ENCODE measurements around the gene UBLCP1.
"Not testable (repeated sequence)": the region's sequence is repeated elsewhere in the genome, so short reads cannot be mapped to it uniquely, and the experiment has no call there.

Gene UBLCP1

DNA sequence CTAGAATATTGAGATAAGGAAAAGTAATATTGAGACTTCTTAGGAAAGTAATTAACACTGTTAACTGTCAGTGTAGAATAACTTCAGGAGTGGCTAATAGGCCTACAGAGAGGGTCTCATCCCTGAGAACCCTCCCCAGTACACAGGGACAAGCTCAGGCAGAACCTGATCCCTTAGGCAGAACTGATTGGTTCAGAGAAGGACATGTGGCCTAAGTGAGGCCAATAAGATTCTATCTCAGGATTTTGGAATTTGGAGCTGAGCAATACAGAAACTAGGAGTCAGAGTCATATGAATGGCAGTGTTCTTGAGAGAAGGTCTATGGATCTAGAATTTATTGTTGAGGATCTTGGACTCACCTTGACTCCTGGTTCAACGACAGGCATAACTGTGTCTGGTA is 10.9 kb upstream of the UBLCP1 start:
- DNase-seq: no peak

DNA sequence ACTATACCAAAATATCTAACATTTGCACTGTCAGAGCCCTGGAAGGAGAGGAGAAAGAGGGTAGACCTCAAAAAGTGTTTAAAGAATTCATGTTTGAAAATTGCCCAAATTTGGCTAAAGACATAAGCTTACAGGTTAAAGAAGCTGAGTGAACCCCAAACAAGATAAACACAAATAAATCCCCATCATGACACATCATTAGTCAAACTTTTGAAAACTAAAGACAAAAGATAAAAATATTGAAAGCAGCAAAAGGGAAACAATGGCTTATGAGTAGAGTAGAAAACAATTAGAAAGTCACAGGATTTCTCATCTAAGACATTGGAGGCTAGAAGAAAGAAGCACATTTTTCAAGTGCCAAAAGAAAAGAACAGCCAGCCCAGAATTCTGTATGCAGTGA is 6.1 kb upstream of the UBLCP1 start:
- no peak for DNase-seq

DNA sequence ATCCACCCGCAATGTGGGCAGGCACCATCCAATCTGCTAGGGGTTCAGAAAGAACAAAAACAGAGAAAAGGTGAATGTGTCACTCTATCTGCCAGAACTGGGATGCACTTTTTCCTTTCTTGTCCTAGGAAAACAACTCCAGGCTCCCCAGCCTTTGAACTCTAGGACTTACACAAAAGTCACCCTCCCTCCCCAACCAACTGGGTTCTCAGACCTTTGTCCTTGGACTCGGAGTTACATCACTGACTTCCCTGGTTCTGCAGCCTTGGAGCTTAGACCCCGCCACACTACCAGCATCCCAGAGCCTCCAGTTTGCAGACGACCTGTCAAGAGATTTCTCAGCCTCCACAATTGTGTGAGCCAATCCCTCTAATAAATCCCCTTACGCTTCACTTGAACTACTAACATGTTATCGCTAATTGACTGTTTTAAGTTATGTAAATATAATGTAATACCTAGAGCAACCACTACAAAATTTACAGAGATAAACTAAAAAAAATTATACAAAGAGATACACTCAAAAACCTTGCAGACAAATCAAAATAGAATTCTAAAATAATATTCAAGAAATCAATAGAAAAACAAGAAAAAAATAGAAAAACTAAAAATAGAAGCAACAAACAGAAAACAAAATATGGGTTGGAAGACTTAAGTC is 5.3 kb upstream of the UBLCP1 start:
- no peak for DNase-seq

DNA sequence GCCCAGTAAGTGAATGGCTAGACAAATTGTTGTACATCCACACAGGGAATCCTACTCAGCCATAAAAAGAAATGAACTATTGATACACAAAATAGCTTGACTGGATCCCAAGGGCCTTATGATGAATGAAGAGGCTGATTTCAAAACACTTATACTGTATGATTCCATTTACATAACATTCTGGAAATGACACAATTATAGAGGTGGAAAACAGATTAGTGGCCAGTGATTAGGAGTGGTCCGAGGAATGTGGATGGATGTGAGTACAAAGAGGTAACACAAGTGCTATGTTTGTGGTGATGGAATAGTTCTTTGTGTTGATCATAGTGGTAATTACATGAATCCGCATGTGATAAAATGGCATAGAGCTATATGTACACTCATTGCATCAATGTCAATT is 4.7 kb upstream of the UBLCP1 start:
- DNase-seq: no peak

DNA sequence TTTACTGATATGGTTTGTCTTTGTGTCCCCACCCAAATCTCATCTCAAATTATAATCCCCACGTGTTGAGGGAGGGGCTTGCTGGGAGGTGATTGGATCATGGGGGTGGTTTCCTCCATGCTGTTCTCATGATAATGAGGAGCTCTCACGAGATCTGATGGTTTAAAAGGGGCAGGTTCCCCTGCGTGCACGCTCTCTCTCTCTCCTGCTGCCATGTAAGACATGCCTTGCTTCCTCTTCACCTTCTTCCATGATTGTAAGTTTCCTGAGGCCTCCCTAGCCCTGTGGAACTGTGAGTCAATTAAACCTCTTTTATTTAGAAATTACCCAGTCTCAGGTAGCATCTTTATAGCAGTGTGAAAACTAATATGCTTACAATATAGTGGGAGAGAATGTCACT is 2.9 kb upstream of the UBLCP1 start:
- DNase-seq: not testable (repeated sequence)

DNA sequence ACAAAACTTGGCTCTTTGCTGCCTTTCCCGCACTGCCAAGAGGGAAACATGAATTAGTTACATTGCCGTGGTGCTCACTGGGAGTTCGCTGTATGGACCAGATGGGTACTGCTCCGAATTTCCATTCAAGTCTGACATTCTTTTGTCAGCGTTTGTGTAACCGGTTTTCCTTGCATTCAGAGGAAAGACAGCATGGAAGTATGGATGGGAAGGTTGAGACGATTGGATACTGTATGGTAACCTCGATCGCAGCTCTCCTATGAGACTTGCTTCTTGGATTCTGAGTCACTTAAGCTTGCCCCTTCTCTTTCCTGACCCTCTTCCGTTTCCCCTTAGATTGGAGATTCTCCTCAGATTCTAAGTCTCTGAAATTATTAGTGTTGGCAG is 625 bp upstream of the UBLCP1 start:
- DNase-seq: peak in 1 of 2 donors; percentile 6

DNA sequence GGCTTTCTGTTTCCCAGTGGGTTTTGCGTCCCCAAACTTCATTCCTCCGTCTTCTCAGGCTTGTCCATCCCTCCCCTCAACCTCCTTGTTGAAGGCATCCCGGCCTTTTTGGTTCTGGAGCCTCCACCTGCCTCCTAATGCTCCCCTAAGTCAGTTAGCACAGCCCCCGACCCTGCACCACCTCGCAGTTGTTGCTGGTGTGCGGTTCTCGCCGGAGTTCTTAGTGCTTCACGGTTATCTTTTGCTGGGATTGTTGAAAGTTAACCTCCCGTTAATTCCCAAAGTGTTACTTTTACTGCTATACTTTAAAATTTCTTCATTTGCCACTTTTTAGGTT is 447 bp downstream of the UBLCP1 start:
- DNase-seq: no peak

DNA sequence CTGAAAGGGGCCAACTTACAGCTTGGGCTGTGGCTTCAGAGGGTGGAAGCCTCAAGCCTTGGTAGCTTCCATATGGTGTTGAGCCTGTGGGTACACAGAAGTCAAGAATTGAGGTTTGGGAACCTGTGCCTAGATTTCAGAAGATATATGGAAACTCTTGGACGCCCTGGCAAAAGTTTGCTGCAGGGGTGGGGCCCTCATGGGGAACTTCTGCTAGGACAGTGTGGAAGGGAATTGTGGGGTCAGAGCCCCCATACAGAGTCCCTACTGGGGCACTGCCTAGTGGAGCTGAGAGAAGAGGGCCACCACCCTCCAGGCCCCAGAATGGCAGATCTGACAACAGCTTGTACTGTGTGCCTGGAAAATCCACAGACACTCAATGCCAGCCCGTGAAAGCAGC is 3.7 kb downstream of the UBLCP1 start:
- not testable (repeated sequence) for DNase-seq

DNA sequence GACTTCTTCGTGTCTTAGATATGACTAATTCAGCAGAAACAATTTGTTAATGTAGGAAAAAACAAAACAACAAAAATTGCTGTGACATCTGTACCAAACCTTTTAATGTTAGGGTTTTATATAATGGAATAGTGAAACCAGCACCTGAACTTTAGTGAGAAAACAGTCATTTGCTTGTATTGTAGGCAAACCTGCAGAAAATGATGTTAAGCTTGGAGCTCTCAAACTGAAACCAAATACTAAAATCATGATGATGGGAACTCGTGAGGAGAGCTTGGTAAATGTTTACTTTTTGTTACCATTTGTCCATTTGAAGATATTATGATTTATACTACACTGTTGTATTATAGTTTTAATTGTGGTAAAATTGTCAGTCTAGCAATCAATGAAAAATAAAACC is 6.6 kb downstream of the UBLCP1 start:
- DNase-seq: no peak

DNA sequence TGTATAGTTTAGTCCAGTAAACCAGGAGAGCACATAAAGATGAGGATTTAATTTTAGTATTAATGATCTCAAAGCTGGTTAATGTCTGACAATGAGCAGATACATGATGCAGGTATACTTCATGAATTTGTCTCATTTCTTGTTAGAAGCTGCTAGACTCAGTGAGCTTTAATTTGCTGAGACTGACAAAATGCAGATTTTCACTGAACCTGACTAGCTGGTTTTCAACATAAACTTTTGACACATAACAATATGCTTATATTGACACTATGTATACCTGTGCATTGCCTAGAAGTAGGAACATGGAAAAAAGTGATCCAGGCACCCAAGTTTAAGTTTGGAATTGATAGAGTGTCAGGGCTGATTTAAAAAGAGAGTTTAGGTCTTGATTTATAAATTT is 10.8 kb downstream of the UBLCP1 start:
- no peak for DNase-seq

DNA sequence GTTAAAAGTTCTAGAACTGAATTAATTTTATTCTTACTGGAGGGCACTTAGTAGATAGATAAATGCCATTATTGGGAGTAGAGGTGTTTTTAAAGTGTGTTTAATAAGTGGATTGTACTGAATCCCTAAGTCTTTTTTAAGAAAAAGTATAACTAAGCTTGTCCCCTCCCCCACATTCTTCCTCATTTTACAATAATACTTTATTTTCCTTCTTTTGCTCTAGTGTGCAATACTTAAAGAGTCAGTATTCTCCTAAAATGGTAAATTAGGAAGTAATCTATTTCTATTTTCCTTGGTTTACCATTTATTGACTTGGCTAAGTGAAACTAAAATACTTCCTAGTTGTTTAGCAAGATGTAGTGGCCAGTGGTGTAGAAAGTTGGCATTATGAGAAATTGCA is 11.6 kb downstream of the UBLCP1 start:
- peak in 1 of 2 donors; percentile 46 for DNase-seq

DNA sequence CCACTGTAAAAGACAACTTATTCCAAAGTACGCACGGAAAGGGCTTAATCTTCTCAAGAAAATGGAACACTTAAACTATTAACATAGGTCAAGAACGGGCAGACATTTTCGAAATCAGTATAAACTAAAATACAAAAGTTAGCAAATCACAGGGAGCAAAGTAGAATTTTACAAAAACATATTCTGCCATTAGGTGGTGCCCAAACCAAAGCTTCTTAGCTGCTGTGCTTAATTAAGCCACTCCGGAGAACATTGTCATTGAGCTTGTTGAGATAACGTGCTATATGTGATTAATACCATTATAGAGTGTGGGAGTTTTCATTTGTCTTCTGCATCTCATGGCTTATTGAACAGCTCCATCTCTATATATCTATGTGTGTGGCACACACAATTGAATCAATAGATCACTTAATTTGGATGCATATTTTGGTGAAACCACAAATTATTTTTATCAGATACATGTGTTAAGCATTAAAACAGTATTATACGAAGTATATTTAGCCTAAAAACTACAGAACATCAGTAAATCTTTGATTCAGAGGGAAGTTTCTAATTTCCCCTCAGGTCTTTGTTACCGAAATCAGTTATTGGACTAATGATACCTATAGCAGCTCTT is 23.4 kb downstream of the UBLCP1 start:
- DNase-seq: peak; percentile 47 to 66

DNA sequence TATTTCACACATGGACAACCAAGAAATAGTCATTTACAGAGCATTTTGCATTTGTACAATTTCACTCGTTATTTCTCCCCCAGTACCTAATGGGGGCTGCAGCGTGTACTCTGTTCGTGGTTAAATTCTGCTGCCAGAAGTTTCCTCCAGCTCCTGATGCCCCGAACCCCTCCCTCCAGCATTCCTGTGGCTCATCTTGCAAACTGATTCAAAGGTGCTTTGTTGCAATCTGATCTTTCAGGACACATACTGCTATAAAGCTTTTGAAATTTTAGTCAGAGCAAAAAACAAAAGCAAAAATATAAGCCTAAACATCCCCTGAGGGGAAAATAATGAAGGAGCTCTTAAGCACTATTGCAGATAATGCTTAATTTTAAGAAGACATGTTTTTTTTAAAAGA is 27.7 kb downstream of the UBLCP1 start:
- no peak for DNase-seq

DNA sequence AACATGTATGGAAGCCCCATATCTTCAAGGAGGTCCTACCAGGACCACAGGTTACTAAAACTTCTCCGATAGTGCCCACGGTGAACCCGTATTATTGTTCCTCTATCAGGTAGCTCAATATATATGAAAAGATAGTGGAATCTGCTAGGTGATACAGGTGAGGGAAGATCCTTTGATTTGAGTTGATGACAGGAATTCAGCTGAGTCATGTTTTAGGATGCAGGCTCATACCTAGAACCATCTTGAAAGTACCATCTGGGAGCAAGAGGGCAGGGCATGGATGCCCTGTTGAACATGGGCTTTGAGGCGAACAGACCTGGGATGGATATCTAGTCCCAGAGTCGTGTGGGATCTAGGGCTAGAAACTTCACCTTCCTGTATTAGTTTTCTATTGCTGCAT is 31.8 kb downstream of the UBLCP1 start:
- DNase-seq: no peak

DNA sequence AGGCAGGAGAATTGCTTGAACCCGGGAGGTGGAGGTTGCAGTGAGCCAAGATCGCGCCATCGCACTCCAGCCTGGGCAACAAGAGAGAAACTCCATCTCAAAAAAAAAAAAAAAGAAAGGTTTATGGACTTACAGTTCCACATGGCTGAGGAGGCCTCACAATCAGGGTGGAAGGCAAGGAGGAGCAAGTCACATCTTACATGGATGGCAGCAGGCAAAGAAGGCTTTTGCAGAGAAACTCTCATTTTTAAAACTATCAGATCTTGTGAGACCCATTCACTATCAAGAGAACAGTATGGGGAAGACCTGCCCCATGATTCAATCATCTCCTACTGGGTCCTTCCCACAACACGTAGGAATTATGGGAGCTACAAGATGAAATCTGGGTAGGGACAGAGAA is 34.2 kb downstream of the UBLCP1 start:
- not testable (repeated sequence) for DNase-seq

DNA sequence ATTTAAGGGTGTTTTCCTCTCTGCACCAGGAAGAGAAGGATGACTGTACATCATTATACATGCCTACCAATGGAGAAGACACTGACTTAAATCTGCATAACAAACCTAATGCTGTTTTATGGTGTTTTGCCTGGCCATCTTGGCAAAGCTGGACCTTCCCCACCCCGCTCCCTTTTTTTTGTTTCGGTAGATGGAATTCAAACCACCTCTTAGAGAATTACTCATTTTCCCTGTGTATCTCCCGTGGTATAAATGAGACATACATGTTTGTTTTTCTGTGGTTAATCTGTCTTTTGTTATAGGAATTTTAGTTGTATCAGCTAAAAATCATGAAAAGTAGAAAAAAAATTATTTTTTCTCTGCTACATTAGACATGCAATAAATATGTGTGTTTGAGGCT is 38.4 kb downstream of the UBLCP1 start:
- no peak for DNase-seq

DNA sequence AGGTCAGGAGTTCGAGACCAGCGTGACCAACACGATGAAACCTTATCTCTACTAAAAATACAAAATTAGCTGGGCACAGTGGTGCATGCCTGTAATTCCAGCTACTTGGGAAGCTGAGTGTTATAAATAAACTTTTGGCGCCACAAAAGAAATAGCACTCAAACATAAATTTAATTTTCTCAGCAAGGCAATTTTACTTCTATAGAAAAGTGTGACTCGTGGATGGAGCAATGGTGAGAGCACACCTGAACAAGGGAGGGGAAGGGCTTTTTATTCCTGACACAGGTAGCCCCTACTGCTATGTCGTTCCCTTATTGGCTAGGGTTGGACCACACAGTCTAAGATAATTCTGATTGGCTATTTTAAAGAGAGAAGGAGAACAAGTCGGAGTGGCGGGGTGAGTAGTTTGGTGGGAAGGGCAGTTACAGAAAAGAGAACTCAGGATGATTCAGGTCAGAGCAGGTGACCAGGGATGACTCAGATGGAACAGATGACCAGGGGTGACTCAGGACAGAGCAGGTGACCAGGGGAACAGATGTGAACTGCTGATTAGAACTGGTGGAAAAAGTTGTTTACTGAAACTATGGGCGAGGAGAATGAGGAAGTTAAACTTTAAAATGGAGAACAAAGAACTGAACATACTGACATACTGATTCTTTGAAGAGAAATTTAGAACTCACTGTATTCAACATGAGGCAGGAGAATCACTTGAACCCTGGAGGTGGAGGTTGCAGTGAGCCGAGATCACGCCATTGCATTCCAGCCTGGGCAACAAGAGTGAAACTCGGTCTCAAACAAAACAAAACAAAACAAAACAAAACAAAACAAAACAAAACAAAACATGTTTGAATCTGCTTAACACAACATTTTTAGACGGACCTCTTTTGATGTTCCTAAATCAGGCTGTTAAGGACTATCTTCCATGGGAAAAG is 39.1 kb downstream of the UBLCP1 start:
- peak; percentile 49 to 74 for DNase-seq

DNA sequence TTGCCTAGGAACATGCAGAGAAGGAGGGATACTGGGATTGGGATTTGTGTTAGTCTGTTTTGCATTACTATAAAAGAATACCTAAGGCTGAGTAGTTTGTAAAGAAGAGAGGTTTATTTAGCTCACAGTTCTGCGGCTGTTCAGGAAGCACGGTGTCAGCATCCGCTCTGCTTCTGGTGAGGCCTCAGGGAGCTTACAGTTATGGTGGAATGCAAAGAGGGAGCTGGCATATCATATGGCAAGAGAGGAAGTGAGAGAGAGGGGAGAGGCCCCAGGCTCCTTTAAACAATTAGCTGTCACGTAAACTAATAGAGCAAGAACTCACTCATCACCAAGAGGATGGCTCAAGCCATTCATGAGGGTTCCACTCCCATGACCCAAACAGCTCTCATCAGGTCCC is 40.2 kb downstream of the UBLCP1 start:
- DNase-seq: no peak

DNA sequence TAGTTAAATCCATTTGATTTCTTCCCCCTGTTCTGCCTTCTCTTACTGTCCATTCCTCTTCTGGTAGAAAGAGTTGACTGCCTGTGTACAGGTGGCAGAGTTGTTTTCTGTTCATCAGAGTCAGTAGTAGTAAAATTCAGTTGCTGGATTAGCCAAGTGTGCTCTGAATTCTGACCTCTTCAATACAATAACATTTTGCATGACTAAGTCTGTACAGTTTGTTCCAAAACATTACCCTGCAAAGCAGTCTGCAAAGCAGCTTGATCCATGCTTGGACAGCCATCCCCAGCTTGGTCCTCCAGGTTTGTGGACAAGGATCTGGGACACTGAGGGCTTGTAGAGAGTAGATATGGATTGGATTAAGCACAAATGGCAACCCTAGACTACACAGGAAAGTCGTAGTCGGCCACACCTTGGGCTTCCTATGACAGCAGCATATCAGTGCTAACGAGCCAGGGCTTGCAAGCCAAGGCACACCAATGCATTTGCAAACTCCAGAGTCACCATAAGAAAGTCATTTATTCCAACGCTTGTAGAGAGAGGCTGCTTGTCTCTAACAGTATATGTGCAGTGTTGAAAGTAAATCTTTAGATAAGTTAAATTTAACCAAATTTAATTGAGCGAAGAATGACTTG is 42.0 kb downstream of the UBLCP1 start:
- DNase-seq: no peak

DNA sequence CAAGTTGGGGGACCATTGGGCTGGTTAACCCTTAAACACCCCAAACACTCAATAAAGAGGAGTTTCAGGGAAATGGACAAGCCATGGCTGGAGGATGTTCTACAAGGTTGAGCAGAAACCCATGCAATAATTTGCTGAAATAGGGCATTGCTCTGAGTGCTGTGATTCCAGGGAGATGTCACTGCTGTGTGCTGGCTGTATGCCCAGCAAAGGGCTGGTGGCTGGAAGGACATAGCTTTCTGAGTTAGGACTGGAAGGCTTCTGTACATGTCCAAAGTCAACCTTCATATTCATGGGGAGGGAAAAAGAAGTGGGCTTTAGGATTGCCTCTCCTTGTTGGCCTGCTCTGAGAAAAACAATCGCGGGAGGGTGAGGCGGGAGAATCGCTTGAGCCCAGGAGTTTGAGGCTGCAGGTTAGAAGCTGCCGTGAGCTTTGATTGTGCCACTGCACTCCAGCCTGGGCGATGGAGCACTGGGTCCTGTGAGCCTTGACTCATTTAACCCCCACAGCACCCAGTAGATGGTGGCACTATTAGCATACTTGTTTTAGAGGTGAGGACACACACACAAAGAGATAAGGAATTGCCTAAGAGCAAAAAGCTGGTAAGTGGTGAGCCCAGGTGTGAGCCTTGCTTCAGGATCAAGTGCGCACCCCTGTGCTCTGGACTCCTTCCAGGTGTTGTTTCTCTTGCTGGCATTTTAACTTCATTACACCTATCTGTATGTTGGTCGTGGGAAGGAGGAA is 46.8 kb downstream of the UBLCP1 start:
- no peak for DNase-seq

DNA sequence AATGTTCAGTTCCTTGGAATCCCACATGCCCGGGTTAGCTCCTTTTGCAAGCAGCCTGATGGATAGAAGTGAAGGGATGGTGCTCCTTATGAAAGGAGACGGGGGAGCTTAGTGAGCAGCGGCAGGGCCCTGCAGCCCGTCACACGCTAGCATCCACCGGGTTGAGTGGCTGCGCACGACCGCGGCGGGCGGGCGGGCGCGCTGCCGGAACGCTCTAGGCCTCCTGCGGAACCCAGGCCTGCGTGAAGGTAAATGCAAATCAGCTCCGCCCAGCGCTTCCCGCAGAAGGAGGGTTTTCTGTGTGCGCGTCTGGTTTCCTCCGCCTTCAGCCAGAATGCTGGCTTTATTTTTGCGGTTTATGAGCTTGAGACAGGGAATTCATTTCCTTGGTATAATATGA is 47.4 kb downstream of the UBLCP1 start:
- DNase-seq: no peak

DNA sequence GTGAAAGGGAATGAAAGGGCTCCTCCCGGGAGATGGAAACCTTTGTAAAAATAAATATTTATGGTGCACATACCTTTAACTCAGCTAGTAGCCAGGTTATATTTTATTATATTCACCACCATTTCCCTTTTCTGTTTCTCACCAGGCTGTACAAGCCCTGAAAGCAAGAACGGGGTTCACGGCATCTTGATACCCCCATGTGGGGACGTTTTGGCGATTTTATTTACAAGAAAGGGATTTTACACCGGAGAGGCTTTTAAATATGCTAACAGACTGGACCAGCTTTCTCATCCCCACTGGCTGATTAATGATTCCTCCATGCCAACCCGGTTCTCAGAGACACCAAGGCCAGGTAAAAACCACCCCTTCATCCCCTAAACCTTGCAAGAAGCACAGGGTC is 48.0 kb downstream of the UBLCP1 start:
- no peak for DNase-seq

DNA sequence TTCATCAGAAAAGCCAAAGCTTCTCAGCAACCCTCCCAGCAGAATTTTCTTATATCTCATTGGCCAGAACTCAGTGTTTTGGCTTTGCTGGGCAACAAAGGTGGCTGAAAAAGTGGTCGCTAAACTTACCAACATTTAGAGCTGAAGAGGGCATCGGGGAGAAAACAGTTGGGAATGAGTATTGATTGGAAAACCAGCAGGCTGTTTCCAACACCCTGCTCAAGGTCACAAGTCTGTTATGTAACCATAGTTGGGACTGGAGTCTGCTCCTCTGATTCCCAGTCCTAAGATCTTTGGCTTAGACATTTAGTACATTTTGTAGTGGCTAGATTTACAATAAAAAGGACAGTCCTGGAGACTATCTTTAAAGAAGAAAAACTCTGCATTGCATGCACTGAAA is 50.1 kb downstream of the UBLCP1 start:
- DNase-seq: no peak

Measured in inflammatory macrophage (primary cell).